ENCODE data around the gene CD200.

- TF ChIP-seq, protein P1, sequence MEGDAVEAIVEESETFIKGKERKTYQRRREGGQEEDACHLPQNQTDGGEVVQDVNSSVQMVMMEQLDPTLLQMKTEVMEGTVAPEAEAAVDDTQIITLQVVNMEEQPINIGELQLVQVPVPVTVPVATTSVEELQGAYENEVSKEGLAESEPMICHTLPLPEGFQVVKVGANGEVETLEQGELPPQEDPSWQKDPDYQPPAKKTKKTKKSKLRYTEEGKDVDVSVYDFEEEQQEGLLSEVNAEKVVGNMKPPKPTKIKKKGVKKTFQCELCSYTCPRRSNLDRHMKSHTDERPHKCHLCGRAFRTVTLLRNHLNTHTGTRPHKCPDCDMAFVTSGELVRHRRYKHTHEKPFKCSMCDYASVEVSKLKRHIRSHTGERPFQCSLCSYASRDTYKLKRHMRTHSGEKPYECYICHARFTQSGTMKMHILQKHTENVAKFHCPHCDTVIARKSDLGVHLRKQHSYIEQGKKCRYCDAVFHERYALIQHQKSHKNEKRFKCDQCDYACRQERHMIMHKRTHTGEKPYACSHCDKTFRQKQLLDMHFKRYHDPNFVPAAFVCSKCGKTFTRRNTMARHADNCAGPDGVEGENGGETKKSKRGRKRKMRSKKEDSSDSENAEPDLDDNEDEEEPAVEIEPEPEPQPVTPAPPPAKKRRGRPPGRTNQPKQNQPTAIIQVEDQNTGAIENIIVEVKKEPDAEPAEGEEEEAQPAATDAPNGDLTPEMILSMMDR (IDR thresholded peaks at IDR 0.05): no peak
- TF ChIP-seq POLR2A (IDR thresholded peaks at IDR 0.05): no peak
Measured at GRCh38 chr3:112376241-112376911, 43.4 kb downstream of the CD200 start.

Measured in uterus (tissue), 2 donors.